HepG2 (cell line): ENCODE measurements around the gene IER2. TPM values are rescaled to one million over a fixed set of nuclear protein-coding genes. Genes with fewer than 3 reads are reported as not detected.

Experiments used
- AGO1 ChIP-seq: fragments of 200-400 bp; formaldehyde crosslinking; IDR thresholded peaks from 2 replicates; pipeline ENCODE4 v1.6.1; 2017; ENCODE audit warnings: mild to moderate bottlenecking, low read depth, low read length, moderate library complexity; ENCODE audit not compliant: poor library complexity, severe bottlenecking
- DNMT1 ChIP-seq: sonication (generic); formaldehyde crosslinking; IDR thresholded peaks from 2 replicates; pipeline ENCODE4 v1.5.1; 2020; ENCODE audit warnings: mild to moderate bottlenecking, missing genetic modification reagents
- FOXC1 ChIP-seq: sonication (generic); formaldehyde crosslinking; IDR thresholded peaks from 2 replicates; pipeline ENCODE4 v1.8.0; 2022; ENCODE audit warnings: mild to moderate bottlenecking, missing genetic modification reagents, borderline replicate concordance
- HES4 ChIP-seq: sonication (generic); formaldehyde crosslinking; IDR thresholded peaks from 2 replicates; pipeline ENCODE4 v1.9.0; 2021; ENCODE audit warnings: mild to moderate bottlenecking, missing genetic modification reagents, borderline replicate concordance
- HNRNPH1 ChIP-seq: fragments of 200-400 bp; formaldehyde crosslinking; optimal IDR thresholded peaks from 2 replicates; pipeline ENCODE3; 2017; ENCODE audit warnings: mild to moderate bottlenecking, low read depth, low read length
- HNRNPL ChIP-seq: fragments of 200-400 bp; formaldehyde crosslinking; IDR thresholded peaks from 2 replicates; pipeline ENCODE4 v1.6.1; 2017; ENCODE audit warnings: mild to moderate bottlenecking, low read depth, low read length
- HNRNPUL1 ChIP-seq: fragments of 200-400 bp; formaldehyde crosslinking; IDR thresholded peaks from 2 replicates; pipeline ENCODE4 v1.6.1; 2017; ENCODE audit warnings: low read depth, mild to moderate bottlenecking, low read length, moderate library complexity
- IRF9 ChIP-seq: sonication (generic); formaldehyde crosslinking; IDR thresholded peaks from 2 replicates; pipeline ENCODE4 v1.8.0; 2022; ENCODE audit warnings: missing genetic modification reagents, mild to moderate bottlenecking, borderline replicate concordance
- KDM4B ChIP-seq: sonication (generic); formaldehyde crosslinking; IDR thresholded peaks from 2 replicates; pipeline ENCODE4 v1.4.0; 2020; ENCODE audit warnings: missing genetic modification reagents
- KDM5A ChIP-seq: fragments of 200-600 bp; sonication (generic); IDR thresholded peaks from 2 replicates; pipeline ENCODE4 v1.7.0; 2018; ENCODE audit warnings: antibody characterized with exemption, mild to moderate bottlenecking, low read length, borderline replicate concordance
- MEIS1 ChIP-seq: sonication (generic); formaldehyde crosslinking; IDR thresholded peaks from 2 replicates; pipeline ENCODE4 v1.9.0; 2021; ENCODE audit warnings: mild to moderate bottlenecking, missing genetic modification reagents, moderate library complexity, borderline replicate concordance
- NR2F6 ChIP-seq, 2 experiments: IDR thresholded peaks; 2 replicates each; pipeline ENCODE4 v1.6.1; 2016; ENCODE audit warnings: antibody characterized with exemption in 1 of 2, mild to moderate bottlenecking in 1 of 2
- TOE1 ChIP-seq: sonication (generic); formaldehyde crosslinking; IDR thresholded peaks from 2 replicates; pipeline ENCODE4 v1.4.0; 2020; ENCODE audit warnings: mild to moderate bottlenecking, missing genetic modification reagents
- ZBTB3 ChIP-seq: sonication (generic); formaldehyde crosslinking; IDR thresholded peaks from 2 replicates; pipeline ENCODE4 v1.4.0; 2020; ENCODE audit warnings: low read depth, mild to moderate bottlenecking, moderate library complexity, missing genetic modification reagents, borderline replicate concordance
- ZFP91 ChIP-seq: sonication (generic); formaldehyde crosslinking; IDR thresholded peaks from 2 replicates; pipeline ENCODE4 v1.9.0; 2022; ENCODE audit warnings: missing genetic modification reagents, mild to moderate bottlenecking, borderline replicate concordance
- ZKSCAN5 ChIP-seq: sonication (generic); formaldehyde crosslinking; IDR thresholded peaks from 2 replicates; pipeline ENCODE4 v1.5.1; 2020; ENCODE audit warnings: mild to moderate bottlenecking, missing genetic modification reagents
- ZNF136 ChIP-seq: sonication (generic); formaldehyde crosslinking; IDR thresholded peaks from 2 replicates; pipeline ENCODE4 v1.8.1; 2022; ENCODE audit warnings: low read depth, mild to moderate bottlenecking, moderate library complexity, missing genetic modification reagents
- ZNF230 ChIP-seq: sonication (generic); formaldehyde crosslinking; IDR thresholded peaks from 2 replicates; pipeline ENCODE4 v1.4.0; 2020; ENCODE audit warnings: mild to moderate bottlenecking, missing genetic modification reagents
- ZNF253 ChIP-seq: sonication (generic); formaldehyde crosslinking; IDR thresholded peaks from 2 replicates; pipeline ENCODE4 v1.8.0; 2022; ENCODE audit warnings: mild to moderate bottlenecking, missing genetic modification reagents, borderline replicate concordance
- ZNF30 ChIP-seq: sonication (generic); formaldehyde crosslinking; IDR thresholded peaks from 2 replicates; pipeline ENCODE4 v1.5.0; 2020; ENCODE audit warnings: mild to moderate bottlenecking, missing genetic modification reagents
- ZNF383 ChIP-seq: sonication (generic); formaldehyde crosslinking; IDR thresholded peaks from 2 replicates; pipeline ENCODE4 v1.4.0; 2020; ENCODE audit warnings: missing genetic modification reagents, mild to moderate bottlenecking, borderline replicate concordance
- ZNF431 ChIP-seq: sonication (generic); formaldehyde crosslinking; IDR thresholded peaks from 2 replicates; pipeline ENCODE4 v1.9.0; 2022; ENCODE audit warnings: missing genetic modification reagents, low read depth, mild to moderate bottlenecking, borderline replicate concordance
- ZNF501 ChIP-seq: sonication (generic); formaldehyde crosslinking; IDR thresholded peaks from 2 replicates; pipeline ENCODE4 v1.5.1; 2020; ENCODE audit warnings: mild to moderate bottlenecking, moderate library complexity, missing genetic modification reagents
- ZNF510 ChIP-seq: sonication (generic); formaldehyde crosslinking; IDR thresholded peaks from 2 replicates; pipeline ENCODE4 v1.4.0; 2020; ENCODE audit warnings: low read depth, mild to moderate bottlenecking, missing genetic modification reagents
- ZNF589 ChIP-seq: sonication (generic); formaldehyde crosslinking; conservative IDR thresholded peaks from 2 replicates; pipeline ENCODE4 v1.8.0; 2022; ENCODE audit warnings: mild to moderate bottlenecking, moderate library complexity, missing genetic modification reagents
- ZNF605 ChIP-seq: sonication (generic); formaldehyde crosslinking; IDR thresholded peaks from 2 replicates; pipeline ENCODE4 v1.8.0; 2022; ENCODE audit warnings: mild to moderate bottlenecking, missing genetic modification reagents
- ZNF790 ChIP-seq: sonication (generic); formaldehyde crosslinking; IDR thresholded peaks from 2 replicates; pipeline ENCODE4 v1.8.0; 2022; ENCODE audit warnings: missing genetic modification reagents, mild to moderate bottlenecking, borderline replicate concordance
- polyA plus RNA-seq, 8 experiments: library from polyadenylated mRNA; depleted of rRNA in 3 of 8; stranded (reverse) in 7 of 8; unstranded in 1 of 8; fragments of >200 nt; fragmentation: Illumina TruSeq in 4 of 8; extraction: Trizol in 4 of 8; gene quantifications; 2 replicates each; pipeline versions ENCODE4 v1.2.1 to v1.2.3, GENCODE V29; 2011 to 2016; ENCODE audit warnings: low read depth in 4 of 8, missing spikeins in 1 of 8, mixed read lengths in 1 of 8; ENCODE audit not compliant: insufficient read depth in 1 of 8
- total RNA-seq, 5 experiments: library from RNA; depleted of rRNA; stranded (reverse); fragments of >200 nt; fragmentation: Illumina TruSeq; extraction: Trizol; gene quantifications; 2 replicates each; pipeline ENCODE4 v1.2.3, GENCODE V29; 2016; ENCODE audit warnings: low read depth in 1 of 5

Gene IER2
- total and polyA plus RNA-seq, 2 of the 13 experiments (the other 11 are each of a cell fraction or from before 2014, with no cell fraction given) = 10.1 to 14.3 TPM

GRCh38 chr19:13152356-13152973, 2.3 kb downstream of the IER2 start (continued):
- TF ChIP-seq KDM4B (CRISPR knock-in tag) (no peak), MEIS1 (0 out of 2 replicates have a peak, but pooled peaks have one; percentile 68), DNMT1 (CRISPR knock-in tag) (no peak), ZNF383 (0 out of 2 replicates have a peak, but pooled peaks have one; percentile 53), NR2F6 (IDR thresholded peaks at IDR 0.05) (peak; percentile 19; the same call in 1 of the 2 replicates), NR2F6 (CRISPR knock-in tag; IDR thresholded peaks at IDR 0.05) (no peak), ZNF510 (CRISPR knock-in tag) (0 out of 2 replicates have a peak, but pooled peaks have one; percentile 73), ZFP91 (CRISPR knock-in tag) (peak; percentile 99), HNRNPL (no peak), ZKSCAN5 (CRISPR knock-in tag) (peak; percentile 21; the same call in 1 of the 2 replicates), IRF9 (CRISPR knock-in tag) (no peak), TOE1 (CRISPR knock-in tag) (no peak), ZNF136 (CRISPR knock-in tag) (no peak), HNRNPUL1 (no peak), ZNF431 (CRISPR knock-in tag) (0 out of 2 replicates have a peak, but pooled peaks have one; percentile 14), ZNF230 (CRISPR knock-in tag) (peak; percentile 27), ZNF30 (CRISPR knock-in tag) (0 out of 2 replicates have a peak, but pooled peaks have one; percentile 58), ZNF589 (CRISPR knock-in tag) (no peak; the same call in 1 of the 2 replicates), KDM5A (peak; percentile 33; the same call in 1 of the 2 replicates), AGO1 (peak; percentile 22), FOXC1 (CRISPR knock-in tag) (0 out of 2 replicates have a peak, but pooled peaks have one; percentile 4), ZNF253 (CRISPR knock-in tag) (peak; percentile 17; the same call in 1 of the 2 replicates), ZNF605 (CRISPR knock-in tag) (0 out of 2 replicates have a peak, but pooled peaks have one; percentile 8), HNRNPH1 (peak; percentile 15), ZNF790 (0 out of 2 replicates have a peak, but pooled peaks have one; percentile 11), HES4 (no peak), ZBTB3 (CRISPR knock-in tag) (0 out of 2 replicates have a peak, but pooled peaks have one; percentile 76), ZNF501 (0 out of 2 replicates have a peak, but pooled peaks have one; percentile 49)
